NCI-H1694 (cell line): ENCODE data around the gene IFT52.
"Not testable (repeated sequence)": the region's sequence is repeated elsewhere in the genome, so short reads cannot be mapped to it uniquely, and the experiment has no call there.

Experiments
- DNase-seq: peaks from one replicate; lab custom pipeline; 2025; lab: John Stamatoyannopoulos, UW

IFT52 gene

DNA sequence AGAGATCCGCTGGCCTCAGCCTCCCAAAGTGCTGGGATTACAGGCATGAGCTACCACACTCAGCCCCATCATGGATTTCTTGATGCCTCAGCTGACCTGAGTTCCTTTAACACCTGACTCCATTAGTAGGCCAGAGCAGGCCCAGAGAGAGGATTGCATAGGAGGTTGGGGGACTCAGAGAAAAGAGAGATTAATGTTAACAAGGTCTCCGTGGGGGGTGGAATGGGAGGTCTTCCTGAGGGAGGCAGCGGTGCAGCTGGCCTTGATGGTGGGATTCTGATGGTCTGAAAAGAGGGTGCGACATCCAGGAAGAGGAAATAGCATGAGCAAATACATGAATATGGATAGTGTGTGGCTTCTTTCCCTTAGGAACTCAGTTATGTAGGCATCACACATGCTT is 22.0 kb upstream of the IFT52 start:
- no peak for DNase-seq

DNA sequence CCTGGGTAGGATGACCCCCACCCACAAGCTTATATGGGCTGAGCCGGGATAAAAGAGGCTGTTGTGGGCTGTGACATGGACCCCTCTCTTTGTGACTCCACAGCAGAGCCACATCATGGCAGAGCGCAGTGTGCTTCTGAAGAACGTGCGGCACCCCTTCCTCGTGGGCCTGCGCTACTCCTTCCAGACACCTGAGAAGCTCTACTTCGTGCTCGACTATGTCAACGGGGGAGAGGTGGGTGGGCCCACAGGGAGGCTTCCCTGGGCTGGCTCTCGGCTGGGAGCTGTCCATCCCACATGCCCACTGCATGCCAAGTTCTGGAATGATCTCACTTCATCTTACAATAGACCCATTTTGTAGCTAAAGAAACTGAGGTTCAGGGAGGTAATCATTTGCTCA is 21.5 kb upstream of the IFT52 start:
- no peak for DNase-seq

DNA sequence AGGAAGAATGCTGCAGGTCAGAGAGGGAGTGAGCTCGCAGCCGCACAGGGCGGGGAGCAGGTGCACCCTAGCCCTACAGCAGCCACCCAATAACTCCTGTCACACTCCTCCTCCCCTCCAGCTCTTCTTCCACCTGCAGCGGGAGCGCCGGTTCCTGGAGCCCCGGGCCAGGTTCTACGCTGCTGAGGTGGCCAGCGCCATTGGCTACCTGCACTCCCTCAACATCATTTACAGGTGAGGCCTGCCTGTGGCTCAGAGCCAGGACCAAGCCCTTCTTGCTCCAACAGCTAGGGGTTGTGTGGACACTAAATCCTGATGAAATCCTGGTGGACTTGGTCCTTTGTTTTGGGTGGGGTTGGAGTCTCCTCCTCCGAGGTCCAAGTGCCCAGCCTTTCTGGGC is 20.2 kb upstream of the IFT52 start:
- DNase-seq = no peak

DNA sequence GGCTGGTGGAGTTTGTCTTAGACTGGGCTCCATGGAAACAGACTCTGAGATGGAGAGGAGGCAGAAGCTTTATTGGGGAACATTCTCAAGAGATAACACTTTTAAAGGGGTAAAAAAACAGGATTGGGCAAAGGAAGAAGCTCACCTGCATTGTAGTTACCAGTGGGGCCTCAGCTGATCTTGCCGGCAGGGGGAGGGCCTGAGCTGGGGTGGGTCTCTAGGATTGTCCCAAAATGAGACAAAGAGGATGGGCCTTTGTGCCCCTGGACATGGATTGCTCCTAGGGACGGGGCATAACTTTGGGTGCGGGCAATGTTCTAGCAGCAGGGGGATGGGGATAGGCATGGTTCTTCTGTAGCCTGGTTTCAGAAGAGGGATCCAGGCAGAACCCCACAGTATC is 19.4 kb upstream of the IFT52 start:
- DNase-seq = no peak

DNA sequence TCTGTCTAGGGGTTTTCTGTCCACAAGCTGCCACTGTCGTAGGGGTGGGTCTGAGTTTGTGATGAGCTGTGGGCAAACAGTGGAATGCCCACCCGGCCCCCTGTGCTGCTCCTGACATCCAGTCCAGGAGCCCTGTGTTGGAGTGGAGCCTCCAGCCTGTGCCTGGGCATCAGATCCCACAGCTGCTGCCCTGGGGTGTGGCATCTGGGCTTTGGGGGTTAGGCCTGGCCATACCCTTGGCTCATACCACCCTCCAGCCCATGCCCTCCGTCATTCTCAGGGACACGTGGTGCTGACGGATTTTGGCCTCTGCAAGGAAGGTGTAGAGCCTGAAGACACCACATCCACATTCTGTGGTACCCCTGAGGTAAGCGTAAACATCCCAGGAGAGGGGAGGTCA is 19.0 kb upstream of the IFT52 start:
- DNase-seq = no peak

DNA sequence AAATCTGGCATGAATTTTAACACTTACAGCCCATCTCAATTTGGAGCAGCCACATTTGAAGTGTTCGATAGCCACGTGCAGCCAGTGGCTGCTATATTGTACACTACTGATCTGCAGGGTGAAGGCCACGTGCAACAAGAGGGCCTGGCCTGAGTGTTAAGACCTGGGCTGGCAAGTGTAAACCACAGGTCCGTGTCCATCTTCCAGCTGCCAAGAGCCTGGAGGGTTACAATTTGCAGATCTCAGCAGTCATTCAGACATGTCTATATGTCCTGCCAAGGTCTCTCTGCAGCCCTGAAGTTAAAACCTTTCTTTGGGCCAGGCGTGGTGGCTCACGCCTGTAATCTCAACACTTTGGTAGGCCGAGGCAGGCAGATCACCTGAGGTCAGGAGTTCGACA is 17.8 kb upstream of the IFT52 start:
- no peak for DNase-seq

DNA sequence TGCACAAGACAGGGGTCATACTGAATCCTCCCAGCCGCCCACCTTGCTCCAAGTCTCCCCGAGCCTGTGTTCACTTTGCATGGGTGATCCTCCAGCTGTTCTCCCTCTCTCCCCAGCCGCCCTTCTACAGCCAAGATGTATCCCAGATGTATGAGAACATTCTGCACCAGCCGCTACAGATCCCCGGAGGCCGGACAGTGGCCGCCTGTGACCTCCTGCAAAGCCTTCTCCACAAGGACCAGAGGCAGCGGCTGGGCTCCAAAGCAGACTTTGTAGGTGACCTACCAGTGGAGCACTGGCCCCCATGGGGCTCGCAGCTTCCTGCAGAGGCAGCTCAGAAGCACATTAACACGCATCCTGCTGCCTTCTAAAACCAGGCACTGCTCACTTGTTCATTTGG is 14.6 kb upstream of the IFT52 start:
- DNase-seq = no peak

DNA sequence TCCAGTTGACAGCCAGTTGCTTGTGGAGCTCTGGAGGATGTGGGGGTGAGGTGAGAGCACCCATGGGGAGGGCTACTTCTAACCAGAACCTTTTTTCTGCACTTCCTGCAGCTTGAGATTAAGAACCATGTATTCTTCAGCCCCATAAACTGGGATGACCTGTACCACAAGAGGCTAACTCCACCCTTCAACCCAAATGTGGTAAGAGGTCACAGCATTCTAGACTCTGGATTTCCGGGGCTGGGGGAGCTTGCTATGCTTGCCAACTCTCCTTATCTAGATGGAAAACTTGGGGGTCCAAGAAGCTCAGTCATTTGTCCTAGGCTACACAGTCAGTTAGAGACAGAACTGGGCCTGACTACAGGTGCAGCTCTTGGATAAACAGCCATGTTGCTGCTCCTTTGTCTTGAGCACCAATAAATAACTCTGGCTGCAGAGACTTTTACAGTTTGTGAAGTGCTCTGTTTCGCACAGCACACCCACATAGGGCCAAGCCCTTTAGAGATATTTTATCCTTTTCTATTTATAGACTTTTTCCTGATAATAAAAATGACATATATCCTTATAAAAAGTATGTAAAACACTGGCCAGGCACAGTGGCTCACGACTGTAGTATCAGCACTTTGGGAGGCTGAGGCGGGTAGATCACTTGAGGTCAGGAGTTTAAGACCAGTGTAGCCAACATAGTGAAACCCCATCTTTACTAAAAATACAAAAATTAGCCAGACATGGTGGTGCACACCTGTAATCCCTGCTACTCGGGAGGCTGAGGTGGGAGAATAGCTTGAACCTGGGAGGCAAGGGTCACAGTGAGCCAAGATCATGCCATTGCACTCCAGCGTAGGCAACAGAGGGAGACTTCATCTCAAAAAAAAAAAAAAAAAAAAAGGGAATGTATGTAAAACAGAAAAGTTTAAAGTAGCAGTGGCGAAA is 10.6 kb upstream of the IFT52 start:
- no peak for DNase-seq

DNA sequence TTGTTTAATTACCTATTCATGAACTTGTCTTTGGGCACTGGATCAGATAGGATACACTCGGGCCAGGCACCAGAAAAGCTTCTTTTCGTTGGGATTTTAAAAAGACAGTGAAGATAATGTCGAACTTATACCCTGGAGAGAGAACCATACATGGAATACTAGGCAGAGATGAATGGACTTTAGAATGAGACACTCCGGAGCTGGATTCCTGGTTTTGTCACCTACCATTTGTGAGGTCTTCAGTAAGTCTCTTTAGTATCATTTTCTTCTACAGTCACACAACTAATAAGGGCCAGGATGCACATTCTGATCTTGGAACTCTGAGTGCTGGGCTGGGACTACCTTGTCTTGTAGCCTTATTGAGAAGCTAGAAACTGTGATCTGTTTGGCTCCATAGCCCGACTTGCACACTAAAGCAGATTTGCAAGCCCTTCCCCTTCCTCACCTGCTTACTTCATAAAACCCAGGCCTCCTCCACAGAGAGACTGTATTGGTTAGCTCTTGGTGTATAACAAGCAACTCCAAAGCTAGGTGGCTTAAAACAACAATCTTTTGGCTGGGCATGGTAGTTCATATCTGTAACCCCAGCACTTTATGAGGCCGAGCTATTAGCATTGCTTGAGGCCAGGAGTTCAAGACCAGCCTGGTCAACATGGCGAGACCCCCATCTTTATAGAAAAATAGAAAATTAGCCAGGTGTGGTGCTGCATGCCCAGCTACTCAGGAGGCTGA is 7.4 kb upstream of the IFT52 start:
- DNase-seq = no peak

DNA sequence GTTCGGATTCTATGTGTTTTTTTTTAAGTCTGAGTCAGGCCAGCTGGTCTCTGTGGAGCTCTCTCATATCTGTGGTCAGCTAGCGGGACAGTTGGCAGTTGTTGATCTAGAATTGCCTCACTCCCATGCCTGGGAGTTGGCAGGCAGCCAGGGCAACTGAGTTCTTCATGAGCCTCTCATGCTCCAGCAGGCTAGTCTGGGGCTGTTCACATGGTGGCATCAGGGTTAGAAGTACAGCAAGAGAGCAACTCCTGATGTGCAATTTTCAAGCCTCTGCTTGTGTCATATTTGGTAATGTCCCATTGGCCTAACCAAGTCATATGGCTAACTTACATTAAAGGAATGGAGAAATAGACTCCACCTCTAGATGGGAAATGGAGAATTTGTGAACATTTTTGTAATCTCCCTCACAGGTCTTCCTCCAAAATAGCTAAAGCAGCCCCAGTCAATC is 6.7 kb upstream of the IFT52 start:
- no peak for DNase-seq

DNA sequence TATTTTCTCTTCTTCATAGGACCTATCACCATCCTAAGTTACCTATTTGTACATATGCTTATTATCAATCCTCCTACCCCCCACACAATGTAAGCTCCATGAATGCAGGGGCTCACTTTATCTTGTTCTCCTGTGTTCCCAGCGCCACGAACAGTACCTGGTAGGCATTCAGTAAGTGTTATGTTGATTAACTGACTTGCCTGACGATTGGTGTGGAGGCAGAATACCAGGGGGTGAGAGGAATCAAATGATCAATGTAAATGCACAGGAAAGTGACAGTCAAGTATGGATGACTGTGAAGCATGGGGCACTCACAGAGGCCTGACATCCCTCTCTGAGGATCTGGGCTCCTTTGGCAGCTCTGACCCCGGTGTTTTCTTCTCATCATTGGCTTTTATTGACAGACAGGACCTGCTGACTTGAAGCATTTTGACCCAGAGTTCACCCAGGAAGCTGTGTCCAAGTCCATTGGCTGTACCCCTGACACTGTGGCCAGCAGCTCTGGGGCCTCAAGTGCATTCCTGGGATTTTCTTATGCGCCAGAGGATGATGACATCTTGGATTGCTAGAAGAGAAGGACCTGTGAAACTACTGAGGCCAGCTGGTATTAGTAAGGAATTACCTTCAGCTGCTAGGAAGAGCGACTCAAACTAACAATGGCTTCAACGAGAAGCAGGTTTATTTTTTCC is 6.1 kb upstream of the IFT52 start:
- no peak for DNase-seq

DNA sequence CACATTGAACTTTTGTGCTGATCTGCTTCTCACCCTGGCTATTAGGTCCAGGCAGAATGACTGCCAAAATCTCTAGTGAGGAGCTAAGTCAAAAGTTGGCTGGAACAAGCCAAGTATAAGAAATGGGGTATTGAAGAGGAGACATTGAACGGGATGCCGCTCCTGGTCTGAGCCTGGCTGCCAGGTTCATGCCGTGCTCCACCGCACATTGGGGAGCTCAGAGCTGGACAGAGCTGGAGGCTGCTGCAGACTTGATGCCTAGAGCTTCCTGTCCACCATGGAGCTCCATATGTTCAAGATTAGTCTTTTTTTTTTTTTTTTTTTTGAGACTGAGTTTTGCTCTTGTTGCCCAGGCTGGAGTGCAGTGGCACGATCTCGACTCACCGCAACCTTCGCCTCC is 4.1 kb upstream of the IFT52 start:
- DNase-seq = no peak

DNA sequence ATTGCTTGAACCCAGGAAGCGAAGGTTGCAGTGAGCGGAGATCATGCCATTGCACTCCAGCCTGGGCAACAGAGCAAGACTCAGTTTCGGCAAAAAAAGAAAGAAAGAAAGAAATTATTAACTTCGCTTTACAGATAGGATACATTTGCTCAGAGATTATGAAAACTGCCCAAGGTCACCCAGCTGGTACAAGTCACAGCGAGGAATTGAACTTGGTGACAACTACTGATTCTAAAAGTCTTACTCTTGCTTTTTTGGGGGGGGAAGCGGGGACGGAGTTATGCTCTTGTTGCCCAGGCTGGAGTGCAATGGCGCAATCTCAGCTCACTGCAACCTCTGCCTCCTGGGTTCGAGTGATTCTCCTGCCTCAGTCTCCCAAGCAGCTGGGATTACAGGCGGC is 2.2 kb upstream of the IFT52 start:
- not testable (repeated sequence) for DNase-seq

DNA sequence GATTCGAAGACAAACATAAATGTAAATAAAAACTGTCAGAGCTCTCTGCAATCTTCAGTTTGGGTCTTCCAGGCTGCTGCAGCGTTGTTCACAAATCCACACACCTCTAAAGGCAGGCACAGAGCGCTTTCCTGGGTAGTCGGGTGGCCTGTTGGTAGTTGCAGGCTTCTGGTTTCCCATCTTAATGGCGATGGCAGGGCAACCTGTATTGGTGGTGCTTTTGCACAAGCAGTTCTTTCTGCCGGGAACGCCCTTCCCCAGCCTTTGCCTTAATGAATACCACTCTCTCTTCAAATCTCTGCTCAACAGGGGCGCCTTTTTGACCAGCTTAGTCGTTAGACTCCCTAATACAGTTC is 723 bp upstream of the IFT52 start:
- no peak for DNase-seq

DNA sequence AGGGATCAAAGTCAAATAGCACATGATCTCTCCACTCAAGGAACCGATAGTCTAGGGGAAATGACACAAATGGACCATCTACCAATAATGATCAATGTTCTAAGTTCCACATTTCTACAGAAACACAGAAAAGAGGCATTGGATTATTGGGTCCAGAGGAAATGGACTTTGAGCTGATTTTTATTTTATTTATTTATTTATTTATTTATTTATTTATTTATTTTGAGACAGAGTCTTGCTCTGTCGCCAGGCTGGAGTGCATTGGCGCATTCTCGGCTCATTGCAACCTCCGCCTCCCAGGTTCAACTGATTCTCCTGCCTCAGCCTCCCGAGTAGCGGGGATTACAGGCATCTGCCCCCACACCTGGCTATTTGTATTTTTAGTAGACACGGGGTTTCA is 11.2 kb downstream of the IFT52 start:
- not testable (repeated sequence) for DNase-seq

DNA sequence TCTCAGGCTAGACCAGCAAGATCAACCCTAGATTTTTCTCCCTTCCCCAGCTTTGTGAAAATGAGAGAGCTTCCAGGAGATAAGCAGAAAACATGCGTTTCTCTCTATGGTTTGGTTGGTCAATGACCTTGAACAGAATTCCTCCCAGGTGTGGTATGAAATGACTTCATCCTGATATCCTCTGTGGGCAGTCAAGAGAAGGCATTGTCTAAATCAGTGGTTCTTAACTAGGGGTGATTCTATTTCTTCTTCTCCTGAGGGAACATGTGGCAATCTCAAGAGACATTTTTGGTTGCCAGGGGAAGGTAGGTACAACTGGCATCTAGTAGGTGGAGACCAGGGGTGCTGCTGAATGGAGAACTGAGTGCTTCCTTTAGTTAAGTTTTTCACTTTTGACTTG is 12.4 kb downstream of the IFT52 start:
- no peak for DNase-seq

DNA sequence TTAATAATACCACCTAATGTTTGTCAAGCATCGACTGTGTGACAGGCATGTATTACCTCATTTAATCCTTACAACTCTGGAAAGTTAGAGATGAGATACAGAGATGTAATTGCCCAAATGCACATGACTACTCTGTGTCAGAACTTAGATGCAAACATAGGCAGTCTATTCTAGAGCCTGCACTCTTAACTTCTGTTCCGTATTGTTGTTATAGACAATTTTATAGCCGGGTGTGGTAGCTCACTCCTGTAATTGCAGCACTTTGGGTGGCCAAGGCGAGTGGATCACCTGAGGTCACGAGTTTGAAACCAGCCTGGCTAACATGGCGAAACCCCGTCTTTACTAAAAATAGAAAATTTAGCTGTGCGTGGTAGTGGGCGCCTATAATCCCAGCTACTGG is 15.0 kb downstream of the IFT52 start:
- DNase-seq = no peak

DNA sequence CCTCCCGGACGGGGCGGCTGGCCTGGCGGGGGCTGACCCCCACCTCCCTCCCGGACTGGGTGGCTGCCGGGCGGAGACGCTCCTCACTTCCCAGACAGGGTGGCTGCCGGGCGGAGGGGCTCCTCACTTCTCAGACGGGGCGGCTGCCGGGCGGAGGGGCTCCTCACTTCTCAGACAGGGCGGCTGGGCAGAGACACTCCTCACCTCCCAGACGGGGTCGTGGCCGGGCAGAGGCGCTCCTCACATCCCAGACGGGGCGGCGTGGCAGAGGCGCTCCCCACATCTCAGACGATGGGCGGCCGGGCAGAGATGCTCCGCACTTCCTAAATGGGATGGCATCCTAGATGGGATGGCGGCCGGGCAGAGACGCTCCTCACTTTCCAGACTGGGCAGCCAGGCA is 16.5 kb downstream of the IFT52 start:
- not testable (repeated sequence) for DNase-seq

DNA sequence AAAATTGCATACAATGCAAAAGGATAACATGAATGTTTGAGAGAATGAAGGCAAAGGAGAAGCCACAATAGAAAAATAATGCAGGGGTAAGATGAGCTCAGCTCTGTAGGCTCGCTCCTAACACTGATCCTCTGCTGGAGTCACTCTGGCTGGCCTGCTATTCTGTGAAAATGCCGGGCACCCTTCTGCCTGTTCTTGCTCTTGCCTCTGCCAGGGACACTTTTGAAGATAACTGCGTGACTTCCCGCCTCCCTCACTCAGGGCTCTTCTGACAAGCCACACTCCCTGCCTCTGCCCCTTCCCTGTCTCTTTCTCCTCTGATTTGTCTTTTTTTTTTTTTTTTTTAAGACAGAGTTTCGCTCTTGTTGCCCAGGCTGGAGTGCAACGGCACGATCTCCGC is 40.9 kb downstream of the IFT52 start:
- DNase-seq = no peak

DNA sequence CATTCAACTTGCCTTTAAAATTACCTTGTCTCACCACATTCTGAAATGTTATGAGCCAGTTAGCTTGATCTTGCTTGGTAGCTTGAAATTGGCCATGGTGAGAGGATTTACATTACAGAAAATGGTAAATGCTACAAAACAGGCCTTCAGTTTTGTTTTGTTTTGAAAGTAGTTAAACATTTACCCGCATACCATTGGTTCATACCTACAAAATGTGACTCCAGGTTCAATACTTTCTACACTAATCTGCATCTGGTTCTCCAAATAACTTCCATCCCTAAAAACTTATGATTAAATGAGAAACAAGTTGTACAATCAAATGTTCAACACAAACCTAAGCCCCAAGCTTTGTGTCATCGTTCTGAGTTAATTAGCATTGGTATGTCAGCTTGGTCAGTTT is 45.7 kb downstream of the IFT52 start:
- no peak for DNase-seq

DNA sequence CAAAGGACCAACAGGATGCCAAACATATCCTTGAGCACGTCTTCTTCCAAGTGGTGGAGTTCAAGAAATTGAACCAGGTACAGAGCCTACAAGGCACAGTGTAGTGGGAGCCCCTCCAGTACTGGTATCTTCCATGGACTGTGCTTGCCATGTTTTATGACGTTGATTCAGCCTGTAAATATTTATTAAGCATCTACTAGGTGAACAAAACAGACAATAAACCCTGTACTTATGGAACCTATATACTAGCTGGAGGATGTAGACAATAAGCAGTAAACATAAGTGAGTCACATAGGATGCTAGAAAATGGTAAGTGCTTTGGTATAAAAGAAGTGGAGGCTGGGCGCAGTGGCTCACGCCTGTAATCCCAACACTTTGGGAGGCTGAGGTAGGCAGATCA is 51.8 kb downstream of the IFT52 start:
- no peak for DNase-seq

DNA sequence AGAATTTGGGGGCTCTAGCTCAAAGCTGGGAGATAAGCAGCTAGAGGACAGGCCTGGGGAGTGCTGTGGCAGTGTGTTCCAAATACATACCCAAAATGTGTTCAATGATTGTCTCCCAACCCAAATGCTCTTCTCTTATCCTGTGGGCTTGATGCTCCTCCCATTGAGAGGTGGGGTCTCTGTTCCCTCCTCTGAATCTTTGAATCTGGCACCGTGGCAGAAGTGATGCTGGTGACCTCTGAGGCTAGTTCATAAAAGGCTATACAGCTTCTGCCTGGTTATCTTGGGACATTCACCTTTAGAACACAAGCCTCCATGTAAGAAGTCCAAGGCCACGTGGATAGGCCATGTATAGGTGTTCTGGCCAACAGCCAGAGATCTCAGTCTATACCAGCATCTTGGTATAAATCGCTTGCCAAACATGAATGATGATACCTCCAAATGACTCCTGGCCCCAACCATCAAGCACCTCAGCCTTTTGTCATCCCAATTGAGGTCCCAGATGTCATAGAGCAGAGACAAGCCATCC is 60.3 kb downstream of the IFT52 start:
- no peak for DNase-seq
